GM19193 (cell line): ENCODE data around the gene NME3.

Source experiments
- POLR2A ChIP-seq: IDR thresholded peaks from 4 replicates; pipeline ENCODE4 v1.6.1; 2011; ENCODE audit not compliant: insufficient read depth, insufficient read length; ENCODE audit errors: extremely low read depth

NME3 gene

GRCh38 chr16:1724491-1724890 is 46.9 kb downstream of the NME3 start:
- no peak for TF ChIP-seq POLR2A

- no peak for TF ChIP-seq POLR2A
These were observed 47.7 kb downstream of the NME3 start for GRCh38 chr16:1723450-1724147.

GRCh38 chr16:1721372-1721771 is 50.0 kb downstream of the NME3 start:
- TF ChIP-seq POLR2A: no peak
